Motor neuron (in vitro differentiated cells): ENCODE measurements around the gene CCDC127. TPM values are rescaled to one million over a fixed set of nuclear protein-coding genes. Genes with fewer than 3 reads are reported as not detected.
A peak's percentile ranks its signal among the peaks of the same experiment; 100 is the strongest.

ENCODE experiments used
- ATAC-seq, 8 experiments: fragments of 200-7000 bp; cut with Tn5 transposase; replicated peaks in 6 of 8; 2 replicates each; pipeline ENCODE4 v1.8.0; 2021; ENCODE audit warnings: mild to moderate bottlenecking in 8 of 8, moderate library complexity in 8 of 8
- H3K27ac ChIP-seq, 2 donors: fragments of 250-450 bp; sonication (Bioruptor Pico); 2 replicates each; pipeline ENCODE4 v1.9.0; 2021; ENCODE audit warnings: antibody characterized with exemption in 2 of 2, mild to moderate bottlenecking in 2 of 2, moderate library complexity in 1 of 2
- H3K4me1 ChIP-seq, 2 donors: fragments of 250-450 bp; sonication (Bioruptor Pico); replicated peaks in 1 of 2; 2 replicates each; pipeline ENCODE4 v1.6.1; 2021; ENCODE audit warnings: antibody characterized with exemption in 2 of 2, mild to moderate bottlenecking in 2 of 2, moderate library complexity in 1 of 2
- H3K4me3 ChIP-seq, 5 donors: fragments of 250-450 bp; sonication (Bioruptor Pico); 2 replicates each; pipeline ENCODE4 v1.9.0; 2021; ENCODE audit warnings: antibody characterized with exemption in 5 of 5, mild to moderate bottlenecking in 5 of 5, moderate library complexity in 4 of 5
- WGBS, 10 experiments: fragments of 450-650 bp; shearing (Covaris generic); methylation state at CpG; one replicate each; pipeline ENCODE4 v1.0.0; 2022; 5-methylcytosine and 5-hydroxymethylcytosine counted together
- in situ Hi-C, 9 experiments: fragments of 400-800 bp; cut with MboI; loops; one replicate each; pipeline ENCODE4 v1.15.0; 2021; ENCODE audit warnings: low sequenced_read_pairs in 9 of 9, low pct_unique_long_range_greater_than_20kb in 2 of 9; ENCODE audit not compliant: unreplicated experiment in 9 of 9
- total RNA-seq, 8 experiments: library from RNA; unstranded; fragments of 300-600 nt; gene quantifications; 2 replicates each; pipeline versions ENCODE4 v1.2.3 to v1.2.4, GENCODE V29; 2022

CCDC127 gene
- total RNA-seq, 8 experiments from 2014 or later = 5.9 to 10.8 (median 7.9) TPM

- Histone ChIP-seq H3K4me3 (no peak overlapping the region), H3K27ac (no peak overlapping the region), H3K4me1 (no peaks in the 10 kb centered on the region)
- in situ Hi-C loops = no loop called here
- peak in 1 of 8 experiments; percentile 53 for ATAC-seq
- 33 to 95% (median 62%) methylated on average over 2 to 9 of the region's 13 CpGs; no CpG with 5 or more reads in 2 of the 10 experiments for WGBS, 10 experiments
Measured at GRCh38 chr5:180286-180918, 37.6 kb downstream of the CCDC127 start.

- WGBS, 10 experiments = 45 to 100% (median 83%) methylated on average over 2 to 7 of the region's 9 CpGs; no CpG with 5 or more reads in 1 of the 10 experiments
- ATAC-seq = no peak
- in situ Hi-C loops = no loop called here
- Histone ChIP-seq H3K4me1 (no peaks in the 10 kb centered on the region), H3K4me3 (no peak overlapping the region), H3K27ac (no peak overlapping the region)
Measured at GRCh38 chr5:179401-179800, 38.6 kb downstream of the CCDC127 start.

- no peak overlapping the region for H3K27ac ChIP-seq
- 26 to 100% (median 93%) methylated on average over 1 to 5 of the region's 5 CpGs; no CpG with 5 or more reads in 3 of the 10 experiments for WGBS, 10 experiments
- H3K4me1 ChIP-seq = no peaks in the 10 kb centered on the region
- H3K4me3 ChIP-seq = no peak overlapping the region
- in situ Hi-C loops = no loop called here
- ATAC-seq = no peak
Measured at GRCh38 chr5:178110-178509, 39.8 kb downstream of the CCDC127 start.

GRCh38 chr5:176296-176823, 41.6 kb downstream of the CCDC127 start:
- H3K27ac ChIP-seq = no peak overlapping the region
- H3K4me1 ChIP-seq = peaks cover 2% of the 10 kb centered on the region in 2 donors
- WGBS, 10 experiments = 44 to 100% (median 85%) methylated on average over 1 to 8 of the region's 11 CpGs; no CpG with 5 or more reads in 2 of the 10 experiments
- in situ Hi-C loops = no loop called here
- ATAC-seq = no peak
- no peak overlapping the region for H3K4me3 ChIP-seq

GRCh38 chr5:174876-175465, 43.0 kb downstream of the CCDC127 start:
- Histone ChIP-seq H3K4me1 (peaks cover 16% of the 10 kb centered on the region in 2 donors), H3K4me3 (no peak overlapping the region), H3K27ac (no peak overlapping the region)
- in situ Hi-C loops = no loop called here
- 0 to 83% methylated on average over 1 to 2 of the region's 16 CpGs; no CpG with 5 or more reads in 8 of the 10 experiments for WGBS, 10 experiments
- no peak for ATAC-seq

GRCh38 chr5:174291-174600, 43.7 kb downstream of the CCDC127 start:
- WGBS, 10 experiments = 33 to 100% (median 50%) methylated on average over 1 to 2 of the region's 5 CpGs; no CpG with 5 or more reads in 7 of the 10 experiments
- no peak overlapping the region for H3K27ac ChIP-seq
- in situ Hi-C loops = no loop called here
- no peak for ATAC-seq
- H3K4me3 ChIP-seq = no peak overlapping the region
- H3K4me1 ChIP-seq = peaks cover 16 to 17% of the 10 kb centered on the region in 2 donors

- ATAC-seq = no peak
- Histone ChIP-seq H3K4me1 (peaks cover 16 to 17% of the 10 kb centered on the region in 2 donors), H3K27ac (no peak overlapping the region), H3K4me3 (no peak overlapping the region)
- WGBS, 10 experiments = 57 to 95% (median 93%) methylated on average over 4 to 8 of the region's 22 CpGs; no CpG with 5 or more reads in 6 of the 10 experiments
- in situ Hi-C loops = no loop called here
Measured at GRCh38 chr5:173392-174290, 44.3 kb downstream of the CCDC127 start.

GRCh38 chr5:172841-173251, 45.1 kb downstream of the CCDC127 start:
- Histone ChIP-seq H3K4me1 (peaks cover 16 to 17% of the 10 kb centered on the region in 2 donors), H3K27ac (no peak overlapping the region), H3K4me3 (no peak overlapping the region)
- 51 to 100% (median 78%) methylated on average over 1 to 5 of the region's 17 CpGs; no CpG with 5 or more reads in 2 of the 10 experiments for WGBS, 10 experiments
- ATAC-seq = no peak
- in situ Hi-C loops = no loop called here

GRCh38 chr5:172421-172820, 45.5 kb downstream of the CCDC127 start:
- in situ Hi-C loops = no loop called here
- H3K4me3 ChIP-seq = no peak overlapping the region
- no peak overlapping the region for H3K27ac ChIP-seq
- no peak for ATAC-seq
- H3K4me1 ChIP-seq = peaks cover 16 to 17% of the 10 kb centered on the region in 2 donors
- WGBS, 10 experiments = 80 to 100% (median 81%) methylated on average over 1 to 7 of the region's 13 CpGs; no CpG with 5 or more reads in 6 of the 10 experiments

- Histone ChIP-seq H3K4me3 (no peak overlapping the region), H3K27ac (no peak overlapping the region), H3K4me1 (peaks cover 16 to 17% of the 10 kb centered on the region in 2 donors)
- in situ Hi-C loops = no loop called here
- WGBS, 10 experiments = 67 to 80% methylated on average over 3 to 4 of the region's 23 CpGs; no CpG with 5 or more reads in 8 of the 10 experiments
- peak in 1 of 8 experiments; percentile 10 for ATAC-seq
Measured at GRCh38 chr5:171801-172331, 46.1 kb downstream of the CCDC127 start.

- in situ Hi-C loops = no loop called here
- peak in 5 of 8 experiments; percentile 74 to 85 (median 76) for ATAC-seq
- peaks cover 16 to 17% of the 10 kb centered on the region in 2 donors for H3K4me1 ChIP-seq
- H3K27ac ChIP-seq = peak overlapping the region; percentile 30 to 49
- whole genome bisulfite sequencing, 10 experiments = 73 to 100% (median 98%) methylated on average over 2 to 5 of the region's 37 CpGs; no CpG with 5 or more reads in 6 of the 10 experiments
- no peak overlapping the region for H3K4me3 ChIP-seq
Measured at GRCh38 chr5:170971-171800, 46.8 kb downstream of the CCDC127 start.

- in situ Hi-C loops = no loop called here
- no peak for ATAC-seq
- H3K4me1 ChIP-seq = peaks cover 16 to 17% of the 10 kb centered on the region in 2 donors
- H3K27ac ChIP-seq = no peak overlapping the region
- H3K4me3 ChIP-seq = no peak overlapping the region
- 48 to 100% (median 80%) methylated on average over 1 to 8 of the region's 12 CpGs; no CpG with 5 or more reads in 5 of the 10 experiments for WGBS, 10 experiments
Measured at GRCh38 chr5:169728-170094, 48.2 kb downstream of the CCDC127 start.
